Placental pericyte (primary cell): ENCODE data around the gene TMEM59. TPM values are rescaled to one million over a fixed set of nuclear protein-coding genes. Genes with fewer than 3 reads are reported as not detected.

Source experiments
- small RNA-seq: library from RNA; depleted of rRNA; stranded (forward); fragments of <200 nt; gene quantifications from one replicate; pipeline ENCODE3, GENCODE V24; 2012; ENCODE audit warnings: low replicate concordance
- total RNA-seq: library from RNA; depleted of rRNA; stranded (reverse); fragments of >200 nt; gene quantifications from 2 replicates; pipeline ENCODE4 v1.2.3, GENCODE V29; 2012

Gene TMEM59, protein sequence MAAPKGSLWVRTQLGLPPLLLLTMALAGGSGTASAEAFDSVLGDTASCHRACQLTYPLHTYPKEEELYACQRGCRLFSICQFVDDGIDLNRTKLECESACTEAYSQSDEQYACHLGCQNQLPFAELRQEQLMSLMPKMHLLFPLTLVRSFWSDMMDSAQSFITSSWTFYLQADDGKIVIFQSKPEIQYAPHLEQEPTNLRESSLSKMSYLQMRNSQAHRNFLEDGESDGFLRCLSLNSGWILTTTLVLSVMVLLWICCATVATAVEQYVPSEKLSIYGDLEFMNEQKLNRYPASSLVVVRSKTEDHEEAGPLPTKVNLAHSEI
- total RNA-seq: 196 and 345 TPM in 2 replicates

DNA sequence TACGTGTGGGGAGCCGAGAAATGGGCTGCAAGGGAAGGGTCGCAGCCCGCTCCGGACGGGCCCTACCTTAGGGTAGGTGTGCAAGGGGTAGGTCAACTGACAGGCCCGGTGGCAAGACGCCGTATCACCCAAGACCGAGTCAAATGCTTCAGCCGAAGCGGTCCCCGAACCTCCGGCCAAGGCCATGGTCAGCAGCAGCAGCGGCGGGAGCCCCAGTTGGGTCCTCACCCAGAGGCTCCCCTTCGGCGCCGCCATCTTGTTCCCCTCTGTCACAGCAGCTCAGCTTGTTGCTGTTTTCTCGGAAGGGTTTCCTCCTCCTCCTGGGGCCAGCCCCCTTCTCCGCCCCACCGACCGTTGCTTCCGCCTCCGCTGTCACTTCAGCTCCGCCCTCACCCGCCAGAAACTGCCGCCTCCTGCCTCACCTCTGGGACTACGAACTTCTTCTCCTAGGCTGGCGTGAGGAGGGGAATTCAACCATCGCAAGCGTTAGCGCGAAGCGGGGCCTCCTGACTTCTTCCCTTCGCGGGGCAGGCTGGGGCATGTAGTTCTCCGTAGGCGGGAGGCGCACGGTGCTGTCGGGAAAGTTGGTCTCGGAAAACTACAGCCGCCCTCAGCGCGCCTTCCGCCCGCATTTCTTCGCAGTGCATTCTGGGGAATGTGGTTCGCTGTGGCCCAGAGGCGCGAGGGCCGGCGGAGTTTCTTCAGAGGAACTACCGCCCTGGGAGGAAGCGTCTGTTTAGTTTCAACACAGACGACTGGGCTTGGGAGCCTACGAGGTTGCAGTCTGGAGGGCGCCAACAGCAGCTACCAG is at the start of gene TMEM59, which contains the start of gene TCEANC2:
TMEM59 (minus strand) TSS at position 271 of the 811 bp plus-strand sequence; CDS start at position 255, 16 bp downstream.
TCEANC2 (plus strand) TSS at position 675 of the 811 bp plus-strand sequence. CDS start 815 bp downstream, outside the sequence.

DNA sequence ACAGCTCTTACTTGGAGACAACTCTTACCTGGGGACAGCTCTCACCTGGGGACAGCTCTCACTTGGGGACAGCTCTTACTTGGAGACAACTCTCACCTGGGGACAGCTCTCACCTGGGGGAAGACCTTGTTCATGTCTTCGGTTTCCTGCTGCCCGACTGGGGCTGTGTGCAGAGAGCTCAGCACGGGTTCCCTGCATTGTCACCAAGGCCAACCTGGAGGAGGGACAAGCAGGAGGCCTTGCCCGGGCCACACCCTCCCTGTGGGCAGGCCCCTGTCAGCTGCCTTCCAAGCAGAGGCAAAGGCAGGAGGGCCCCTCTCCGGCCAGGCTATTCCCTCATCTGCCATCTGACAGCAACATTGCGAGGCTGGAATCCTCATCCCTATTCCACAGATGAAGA is 35.0 kb downstream of the TMEM59 start, which contains the start of gene LDLRAD1:
LDLRAD1 (minus strand) TSS at position 208 of the 400 bp plus-strand sequence; CDS start at position 134, 74 bp downstream.

Small RNAs within 50 kb of the gene (small RNA-seq; reads per million reads assigned to genes)
- gene AL353898.1: not detected
- gene AL353898.2: not detected

Other genes starting within 250 kb of the TMEM59 start
- gene NDC1, start 214.9 kb downstream of the TMEM59 start, total RNA-seq: 8.5 and 55.0 TPM in 2 replicates
- gene YIPF1, start 163.4 kb downstream of the TMEM59 start, total RNA-seq: 27.8 and 31.5 TPM in 2 replicates
- not detected in 2 replicates for gene DIO1, start 159.0 kb downstream of the TMEM59 start, total RNA-seq
- gene IFT25, start 107.5 kb downstream of the TMEM59 start, total RNA-seq: 18.8 and 26.8 TPM in 2 replicates
- gene LRRC42, start 106.9 kb downstream of the TMEM59 start, total RNA-seq: 34.2 and 51.4 TPM in 2 replicates
- gene LDLRAD1, start 35.0 kb downstream of the TMEM59 start, total RNA-seq: not detected in 2 replicates
- gene TCEANC2, start 404 bp upstream of the TMEM59 start, total RNA-seq: 1.3 and 3.0 TPM in 2 replicates
- not detected in 2 replicates for gene CDCP2, start 99.8 kb upstream of the TMEM59 start, total RNA-seq
- 5.7 and 6.1 TPM in 2 replicates for gene CYB5RL, start 146.8 kb upstream of the TMEM59 start, total RNA-seq
- gene MRPL37, start 147.0 kb upstream of the TMEM59 start, total RNA-seq: 88.8 and 118 TPM in 2 replicates